ENCODE data around the gene MARS2.
A peak's percentile ranks its signal among the peaks of the same experiment; 100 is the strongest.
"Not testable (repeated sequence)": the region's sequence is repeated elsewhere in the genome, so short reads cannot be mapped to it uniquely, and the experiment has no call there.

MARS2 gene

DNA sequence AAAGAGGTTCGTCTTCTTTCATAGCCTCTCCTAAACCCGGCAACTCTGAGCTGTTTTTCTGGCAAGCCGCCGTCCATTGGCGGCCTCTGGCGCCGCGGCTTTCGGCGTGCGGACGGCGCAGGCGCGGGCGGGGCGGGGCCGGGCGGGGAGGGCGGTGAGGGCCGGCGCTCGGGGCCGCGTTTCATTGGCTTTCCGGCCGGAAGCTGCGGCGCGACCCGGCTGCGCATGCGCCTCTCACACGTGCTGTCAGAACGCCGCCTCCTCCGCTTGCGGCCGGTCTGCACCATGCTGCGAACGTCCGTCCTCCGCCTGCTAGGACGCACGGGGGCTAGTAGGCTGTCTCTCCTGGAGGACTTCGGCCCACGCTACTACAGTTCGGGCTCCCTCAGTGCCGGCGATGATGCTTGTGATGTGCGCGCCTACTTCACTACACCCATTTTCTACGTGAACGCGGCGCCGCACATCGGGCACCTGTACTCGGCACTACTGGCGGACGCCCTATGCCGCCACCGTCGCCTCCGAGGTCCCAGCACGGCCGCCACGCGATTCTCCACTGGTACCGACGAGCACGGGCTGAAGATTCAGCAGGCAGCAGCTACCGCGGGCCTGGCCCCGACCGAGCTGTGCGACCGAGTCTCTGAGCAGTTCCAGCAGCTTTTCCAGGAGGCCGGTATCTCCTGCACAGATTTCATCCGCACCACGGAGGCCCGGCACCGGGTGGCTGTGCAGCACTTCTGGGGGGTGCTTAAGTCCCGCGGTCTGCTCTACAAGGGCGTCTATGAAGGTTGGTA is at the start of gene MARS2:
MARS2 (plus strand) TSS at position 249 of the 791 bp plus-strand sequence; CDS start at position 286, 37 bp downstream.
- peak; percentile 26 to 56 for DNase-seq

DNA sequence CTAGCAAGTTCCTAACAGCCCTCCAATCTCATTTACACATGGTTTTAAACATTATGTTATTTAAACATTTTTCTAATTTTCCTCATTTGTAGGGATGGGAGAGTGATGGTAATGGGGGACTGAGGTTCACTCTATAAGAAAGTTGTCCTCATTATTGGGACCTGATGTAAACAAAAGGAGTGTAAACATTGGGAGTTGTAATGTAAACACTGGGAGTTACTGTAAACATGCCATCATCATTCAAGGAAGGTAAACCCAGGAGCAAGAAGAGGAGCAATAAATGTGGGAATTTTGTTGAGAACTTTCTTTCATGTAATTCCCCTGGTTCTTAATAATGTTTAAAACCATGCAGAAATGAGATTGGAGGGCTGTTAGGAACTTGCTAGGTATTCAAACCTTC is 47.6 kb upstream of the MARS2 start:
- no peak for DNase-seq

- DNase-seq = no peak
Observed at GRCh38 chr2:197661626-197662025, 43.5 kb upstream of the MARS2 start.

DNA sequence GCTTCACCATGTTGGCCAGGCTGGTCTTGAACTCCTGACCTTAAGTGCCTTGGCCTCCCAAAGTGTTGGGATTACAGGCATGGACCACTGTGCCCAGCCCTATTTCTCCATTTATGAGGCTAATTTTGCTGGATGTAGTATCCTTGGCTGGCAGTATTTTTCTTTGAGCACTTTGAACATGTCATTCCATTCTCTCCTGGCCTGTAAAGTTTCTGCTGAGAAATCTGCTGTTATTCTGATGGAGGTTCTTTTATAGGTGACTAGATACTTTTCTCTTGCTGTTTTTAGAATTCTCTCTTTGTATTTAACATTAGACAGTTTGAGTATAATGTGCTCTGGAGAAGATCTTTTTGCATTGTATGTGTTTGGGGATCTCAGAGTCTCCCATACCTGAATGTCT is 38.9 kb upstream of the MARS2 start:
- DNase-seq = no peak

GRCh38 chr2:197668296-197668695 is 36.9 kb upstream of the MARS2 start:
- no peak for DNase-seq

DNA sequence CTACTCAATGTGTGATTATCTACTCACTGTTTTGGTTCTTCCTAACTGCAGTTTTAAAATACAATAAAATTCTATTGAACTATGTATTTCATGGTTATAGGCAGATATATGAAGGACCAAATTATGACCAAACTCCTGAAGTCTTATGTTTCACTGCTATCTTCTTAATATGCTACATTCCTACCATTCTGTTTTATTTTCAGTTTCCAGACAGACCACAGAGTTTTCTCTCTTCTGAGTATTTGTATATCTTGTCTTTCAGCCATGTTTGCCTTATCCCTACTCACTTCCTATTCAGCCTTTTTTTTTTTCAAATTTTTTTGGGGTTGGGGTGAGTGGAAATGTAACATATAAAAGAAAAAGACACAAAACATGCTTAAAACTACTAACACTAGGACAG is 36.1 kb upstream of the MARS2 start:
- no peak for DNase-seq

- DNase-seq = no peak
Observed at GRCh38 chr2:197672371-197672893, 32.7 kb upstream of the MARS2 start.

DNA sequence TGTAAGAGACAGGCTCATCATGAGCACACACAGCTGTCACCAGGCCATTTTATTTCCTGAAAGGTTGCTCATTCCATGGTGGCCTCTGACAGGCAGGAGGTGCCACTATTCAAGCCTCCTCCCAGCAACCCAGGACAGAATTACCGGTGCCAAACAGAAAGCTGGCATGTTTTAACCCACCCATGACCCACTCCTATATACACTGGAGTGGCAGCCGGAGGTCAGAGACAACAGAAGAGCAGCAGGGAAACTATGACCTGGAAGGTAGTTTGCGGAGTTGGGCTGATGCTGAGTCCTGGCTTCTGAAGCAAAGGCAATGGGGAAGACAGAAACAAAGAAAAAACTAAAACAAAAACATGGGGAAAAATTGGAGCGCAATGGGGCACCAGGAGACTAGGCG is 32.1 kb upstream of the MARS2 start:
- DNase-seq = no peak

DNA sequence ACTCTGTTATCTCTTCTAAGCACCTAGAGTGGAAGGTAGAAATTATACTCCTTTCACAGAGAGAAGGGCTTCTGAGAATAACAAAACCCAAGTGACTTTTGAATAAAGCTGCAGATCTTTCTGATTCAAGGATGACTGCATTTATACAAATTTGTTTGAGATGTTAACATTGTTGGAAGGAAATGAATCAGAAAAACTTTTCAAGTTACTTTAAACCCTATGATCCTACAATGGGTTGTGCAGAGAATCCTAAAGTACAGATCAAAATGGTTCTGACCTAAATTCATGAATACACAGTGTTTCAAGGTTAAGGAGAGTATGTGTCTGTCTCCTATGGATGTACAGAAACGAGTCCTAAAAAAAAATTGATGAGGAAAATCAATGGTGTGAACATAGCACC is 31.6 kb upstream of the MARS2 start:
- no peak for DNase-seq

DNA sequence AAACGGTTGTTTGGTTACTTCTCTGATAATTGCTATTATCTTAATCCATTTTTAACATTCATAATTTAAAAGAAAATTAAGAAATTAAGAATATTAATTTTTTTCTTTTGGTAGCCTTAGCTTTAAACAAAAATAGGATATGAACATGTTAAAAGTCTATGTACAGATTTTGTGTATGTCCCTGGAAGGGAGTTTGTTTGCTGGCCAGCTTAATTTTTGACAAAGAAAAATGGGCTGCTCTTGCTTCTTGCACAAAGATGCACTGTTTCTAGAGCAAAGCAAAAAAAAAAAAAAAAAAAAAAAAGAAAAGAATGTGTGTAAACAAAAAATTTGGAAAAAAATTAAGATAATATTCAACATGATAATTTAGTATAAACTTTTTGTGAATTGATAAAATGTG is 31.1 kb upstream of the MARS2 start:
- DNase-seq = no peak

- DNase-seq = no peak
Observed at GRCh38 chr2:197674591-197674990, 30.6 kb upstream of the MARS2 start.

DNA sequence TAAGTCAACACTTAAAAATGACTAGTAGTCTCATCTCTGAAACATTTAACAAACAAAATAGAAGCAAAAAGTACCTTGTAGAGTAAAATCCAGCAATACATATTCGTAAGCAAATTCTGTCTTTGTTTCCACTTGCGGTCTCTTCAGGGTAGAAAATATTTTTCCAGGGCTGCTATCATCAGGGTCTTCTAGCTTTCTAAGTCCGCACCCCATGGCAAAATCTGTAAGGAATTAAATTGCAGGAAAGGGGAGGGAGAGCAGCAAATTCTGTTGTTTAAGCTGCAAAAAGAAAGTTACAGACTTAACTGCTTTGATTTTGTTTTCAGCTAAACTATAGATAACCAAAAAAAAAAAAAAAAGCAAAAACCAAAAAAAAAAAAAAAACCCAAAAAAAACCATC is 29.9 kb upstream of the MARS2 start, which contains the start of gene RFTN2:
RFTN2 (minus strand) TSS at position 342 of the 400 bp plus-strand sequence; CDS start at position 213, 129 bp downstream.
- no peak for DNase-seq

DNA sequence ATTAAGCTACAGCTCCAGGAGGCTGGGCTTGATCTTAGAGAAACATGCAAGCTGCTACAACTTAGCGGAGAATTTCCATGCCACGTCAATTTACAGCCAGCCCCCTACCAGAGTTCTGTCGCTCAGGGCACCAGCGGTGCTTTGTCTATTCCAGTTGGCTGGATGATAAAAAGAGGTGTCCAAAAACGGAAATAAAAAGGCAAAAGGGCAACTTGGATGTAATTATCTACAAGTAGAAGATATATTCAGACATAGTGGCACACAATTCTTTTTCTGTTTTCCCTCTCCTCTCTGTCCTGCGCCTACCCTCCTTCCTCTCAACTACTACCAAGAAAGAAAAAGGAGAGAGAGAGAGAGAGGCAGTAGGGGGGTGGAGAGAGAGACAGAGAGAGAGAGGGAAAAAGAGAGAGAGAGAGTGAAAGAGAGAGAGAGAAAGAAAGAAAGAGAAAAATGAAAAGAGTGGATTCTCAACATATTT is 29.4 kb upstream of the MARS2 start:
- DNase-seq = no peak

DNA sequence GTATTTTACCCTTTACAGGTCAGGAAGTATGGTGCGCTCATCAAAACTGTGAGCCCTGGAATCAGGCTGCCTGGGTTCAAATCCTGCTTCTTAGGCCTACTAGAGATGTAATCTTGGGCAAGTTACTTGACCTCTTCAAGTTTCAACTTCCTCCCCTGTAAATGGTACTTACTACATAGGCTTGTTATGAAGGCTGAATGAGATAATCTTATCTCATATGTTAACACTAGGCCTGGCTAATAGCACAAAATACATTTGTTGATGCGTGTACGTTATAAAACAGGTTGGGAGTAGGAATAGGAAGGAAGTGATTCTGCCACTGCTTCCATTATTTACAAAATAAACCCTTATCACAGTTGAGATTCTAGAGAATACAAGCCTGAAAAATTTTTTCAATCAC is 28.1 kb upstream of the MARS2 start:
- DNase-seq = no peak

DNA sequence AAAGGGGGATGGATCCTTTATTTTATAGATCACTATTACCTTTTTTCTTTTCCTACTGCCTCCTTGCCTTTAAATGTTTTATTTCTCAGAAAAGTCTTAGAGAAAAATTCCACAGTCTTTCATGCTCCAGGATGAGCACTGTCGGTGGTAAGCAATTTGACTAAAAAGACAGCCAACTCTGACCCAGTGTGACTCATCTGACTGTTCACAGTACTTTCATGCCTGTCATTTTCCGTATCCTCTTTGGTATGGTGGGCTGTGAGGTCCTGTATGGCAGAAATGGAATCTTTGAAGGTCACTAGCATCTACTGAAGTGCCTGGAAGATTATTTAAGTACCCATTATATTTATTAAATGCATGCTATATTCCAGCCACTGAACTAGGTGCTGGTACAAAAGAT is 27.7 kb upstream of the MARS2 start:
- no peak for DNase-seq

GRCh38 chr2:197695206-197695605 is 10.0 kb upstream of the MARS2 start:
- not testable (repeated sequence) for DNase-seq

DNA sequence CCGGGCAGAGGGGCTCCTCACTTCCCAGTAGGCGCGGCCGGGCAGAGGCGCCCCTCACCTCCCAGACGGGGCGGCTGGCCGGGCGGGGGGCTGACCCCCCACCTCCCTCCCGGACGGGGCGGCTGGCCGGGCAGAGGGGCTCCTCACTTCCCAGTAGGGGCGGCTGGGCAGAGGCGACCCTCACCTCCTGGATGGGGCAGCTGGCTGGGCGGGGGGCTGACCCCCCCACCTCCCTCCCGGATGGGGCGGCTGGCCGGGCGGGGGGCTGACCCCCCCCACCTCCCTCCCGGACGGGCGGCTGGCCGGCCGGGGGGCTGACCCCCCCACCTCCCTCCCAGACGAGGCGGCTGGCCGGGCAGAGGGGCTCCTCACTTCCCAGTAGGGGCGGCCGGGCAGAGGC is 9.2 kb upstream of the MARS2 start:
- DNase-seq = not testable (repeated sequence)

- DNase-seq = not testable (repeated sequence)
Observed at GRCh38 chr2:197696571-197696970, 8.6 kb upstream of the MARS2 start.

- not testable (repeated sequence) for DNase-seq
Observed at GRCh38 chr2:197699724-197700123, 5.4 kb upstream of the MARS2 start.

GRCh38 chr2:197700960-197701359 is 4.2 kb upstream of the MARS2 start:
- DNase-seq = no peak

- DNase-seq = no peak
Observed at GRCh38 chr2:197704434-197705120, 592 bp upstream of the MARS2 start.

DNA sequence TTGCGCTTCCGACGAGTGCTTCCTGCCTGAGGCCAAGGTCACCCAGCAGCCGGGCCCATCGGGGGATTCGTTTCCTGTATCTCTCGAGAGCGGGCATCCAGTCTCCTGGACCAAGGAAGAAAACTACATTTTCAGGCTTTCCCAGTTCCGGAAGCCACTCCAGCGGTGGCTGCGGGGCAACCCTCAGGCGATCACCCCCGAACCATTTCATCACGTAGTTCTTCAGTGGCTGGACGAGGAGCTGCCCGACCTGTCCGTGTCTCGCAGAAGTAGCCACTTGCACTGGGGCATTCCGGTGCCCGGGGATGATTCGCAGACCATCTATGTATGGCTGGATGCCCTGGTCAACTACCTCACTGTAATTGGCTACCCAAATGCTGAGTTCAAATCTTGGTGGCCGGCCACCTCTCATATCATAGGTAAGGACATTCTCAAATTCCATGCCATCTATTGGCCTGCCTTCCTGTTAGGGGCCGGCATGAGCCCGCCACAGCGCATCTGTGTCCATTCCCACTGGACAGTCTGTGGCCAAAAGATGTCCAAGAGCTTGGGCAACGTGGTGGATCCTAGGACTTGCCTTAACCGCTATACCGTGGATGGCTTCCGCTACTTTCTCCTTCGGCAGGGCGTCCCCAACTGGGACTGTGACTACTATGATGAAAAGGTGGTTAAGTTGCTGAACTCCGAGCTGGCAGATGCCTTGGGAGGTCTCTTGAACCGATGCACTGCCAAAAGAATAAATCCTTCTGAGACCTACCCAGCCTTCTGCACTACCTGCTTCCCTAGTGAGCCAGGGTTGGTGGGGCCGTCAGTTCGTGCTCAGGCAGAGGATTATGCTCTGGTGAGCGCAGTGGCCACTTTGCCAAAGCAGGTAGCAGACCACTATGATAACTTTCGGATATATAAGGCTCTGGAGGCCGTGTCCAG is 1.0 kb downstream of the MARS2 start:
- DNase-seq = no peak

DNA sequence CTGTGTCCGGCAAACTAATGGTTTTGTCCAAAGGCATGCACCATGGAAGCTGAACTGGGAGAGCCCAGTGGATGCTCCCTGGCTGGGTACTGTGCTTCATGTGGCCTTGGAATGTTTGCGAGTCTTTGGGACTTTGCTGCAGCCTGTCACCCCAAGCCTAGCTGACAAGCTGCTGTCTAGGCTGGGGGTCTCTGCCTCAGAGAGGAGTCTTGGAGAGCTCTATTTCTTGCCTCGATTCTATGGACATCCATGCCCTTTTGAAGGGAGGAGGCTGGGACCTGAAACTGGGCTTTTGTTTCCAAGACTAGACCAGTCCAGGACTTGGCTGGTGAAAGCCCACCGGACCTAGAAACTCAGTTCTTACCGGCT is 1.7 kb downstream of the MARS2 start:
- DNase-seq = no peak

Data from cerebellar nuclear complex (tissue), 1 donor.